HEK293 (cell line): ENCODE data around the gene NR3C1.

Experiments used
- CTCF ChIA-PET: fragments of 350-600 bp; formaldehyde crosslinking; extraction: SDS; loops from one replicate; lab custom pipeline; 2021; ENCODE audit warnings: antibody characterized with exemption; lab: Yijun Ruan, JAX
- POLR2A ChIA-PET: fragments of 300-600 bp; formaldehyde crosslinking; extraction: SDS; loops from one replicate; lab custom pipeline; 2020; ENCODE audit warnings: antibody characterized with exemption, inconsistent platforms; lab: Yijun Ruan, JAX
- H3K27ac ChIP-seq: fragments of 200-500 bp; sonication (Bioruptor generic); 2 replicates; pipeline ENCODE4 v1.5.1; 2014; ENCODE audit warnings: low read depth, low read length, control low read depth, inconsistent platforms; ENCODE audit errors: extremely low read depth
- H3K36me3 ChIP-seq, 2 experiments: fragments of 200-500 bp in 1 of 2; sonication (Bioruptor generic) in 1 of 2; 1 replicate in 1 of 2; 2 replicates in 1 of 2; pipeline ENCODE4 v1.5.1; 2014 to 2017; ENCODE audit warnings: inconsistent platforms in 2 of 2, low read length in 2 of 2; ENCODE audit not compliant: control insufficient read depth in 2 of 2, insufficient read depth in 1 of 2
- H3K4me1 ChIP-seq: fragments of 200-500 bp; sonication (Bioruptor generic); 2 replicates; pipeline ENCODE4 v1.5.1; 2014; ENCODE audit warnings: mild to moderate bottlenecking, low read length, inconsistent platforms; ENCODE audit not compliant: control insufficient read depth, insufficient read depth
- H3K4me3 ChIP-seq: 2 replicates; pipeline ENCODE4 v1.5.1; 2011; ENCODE audit warnings: low read depth, mild to moderate bottlenecking, control low read depth, low read length, moderate library complexity
- H3K9me3 ChIP-seq: fragments of 200-500 bp; sonication (Bioruptor generic); 2 replicates; pipeline ENCODE4 v1.5.1; 2014; ENCODE audit warnings: low read depth, low read length, inconsistent platforms; ENCODE audit not compliant: control insufficient read depth, insufficient read depth
- BCL6B ChIP-seq: fragments of 450-650 bp; formaldehyde crosslinking; IDR thresholded peaks from 2 replicates; pipeline ENCODE4 v1.5.1; 2017; ENCODE audit warnings: missing biosample characterization, missing genetic modification characterization
- OSR2 ChIP-seq: fragments of 450-650 bp; formaldehyde crosslinking; IDR thresholded peaks from 2 replicates; pipeline ENCODE4 v1.5.1; 2016; ENCODE audit warnings: missing biosample characterization, missing genetic modification characterization
- ZBTB26 ChIP-seq: fragments of 450-650 bp; formaldehyde crosslinking; optimal IDR thresholded peaks from 2 replicates; pipeline ENCODE3; 2016; ENCODE audit warnings: missing biosample characterization, mild to moderate bottlenecking, missing genetic modification characterization
- ZNF121 ChIP-seq: fragments of 450-650 bp; formaldehyde crosslinking; IDR thresholded peaks from 2 replicates; pipeline ENCODE4 v1.5.1; 2016; ENCODE audit warnings: missing biosample characterization, missing genetic modification characterization
- ZNF140 ChIP-seq: fragments of 450-650 bp; formaldehyde crosslinking; IDR thresholded peaks from 2 replicates; pipeline ENCODE4 v1.5.1; 2016; ENCODE audit warnings: missing biosample characterization, missing genetic modification characterization
- ZNF19 ChIP-seq: fragments of 450-650 bp; formaldehyde crosslinking; IDR thresholded peaks from 2 replicates; pipeline ENCODE4; 2016; ENCODE audit warnings: missing biosample characterization, missing genetic modification characterization, low read depth
- ZNF2 ChIP-seq: fragments of 450-650 bp; formaldehyde crosslinking; IDR thresholded peaks from 2 replicates; pipeline ENCODE4 v1.5.1; 2016; ENCODE audit warnings: missing biosample characterization, missing genetic modification characterization
- ZNF324 ChIP-seq: fragments of 450-650 bp; formaldehyde crosslinking; IDR thresholded peaks from 2 replicates; pipeline ENCODE4 v1.5.1; 2016; ENCODE audit warnings: missing biosample characterization, missing genetic modification characterization
- ZNF350 ChIP-seq: fragments of 450-650 bp; formaldehyde crosslinking; IDR thresholded peaks from 2 replicates; pipeline ENCODE4 v1.5.0; 2017; ENCODE audit warnings: missing biosample characterization, mild to moderate bottlenecking, missing genetic modification characterization
- ZNF398 ChIP-seq: fragments of 450-650 bp; formaldehyde crosslinking; IDR thresholded peaks from 2 replicates; pipeline ENCODE4 v1.5.1; 2017; ENCODE audit warnings: missing biosample characterization, missing genetic modification characterization
- ZNF449 ChIP-seq: fragments of 450-650 bp; formaldehyde crosslinking; IDR thresholded peaks from 2 replicates; pipeline ENCODE4 v1.5.1; 2017; ENCODE audit warnings: missing biosample characterization, mild to moderate bottlenecking, missing genetic modification characterization, moderate library complexity
- ZNF48 ChIP-seq: fragments of 450-650 bp; formaldehyde crosslinking; IDR thresholded peaks from 2 replicates; pipeline ENCODE4 v1.5.1; 2016; ENCODE audit warnings: missing biosample characterization, missing genetic modification characterization
- ZNF488 ChIP-seq: fragments of 450-650 bp; formaldehyde crosslinking; IDR thresholded peaks from 2 replicates; pipeline ENCODE4 v1.5.1; 2016; ENCODE audit warnings: missing biosample characterization, missing genetic modification characterization
- ZNF513 ChIP-seq: fragments of 450-650 bp; IDR thresholded peaks from 2 replicates; pipeline ENCODE4 v1.5.1; 2018; ENCODE audit warnings: missing biosample characterization, missing genetic modification characterization
- ZNF529 ChIP-seq: fragments of 450-650 bp; formaldehyde crosslinking; IDR thresholded peaks from 2 replicates; pipeline ENCODE4 v1.5.1; 2017; ENCODE audit warnings: missing genetic modification characterization, missing biosample characterization; ENCODE audit not compliant: insufficient replicate concordance
- ZNF596 ChIP-seq: fragments of 450-650 bp; IDR thresholded peaks from 2 replicates; pipeline ENCODE4 v1.5.0; 2018; ENCODE audit warnings: missing biosample characterization, mild to moderate bottlenecking, missing genetic modification characterization, moderate library complexity
- ZNF677 ChIP-seq: fragments of 450-650 bp; IDR thresholded peaks from 2 replicates; pipeline ENCODE4 v1.5.0; 2018; ENCODE audit warnings: missing biosample characterization, mild to moderate bottlenecking, missing genetic modification characterization, moderate library complexity
- ZNF776 ChIP-seq: fragments of 450-650 bp; formaldehyde crosslinking; IDR thresholded peaks from 2 replicates; pipeline ENCODE4 v1.5.0; 2017; ENCODE audit warnings: missing biosample characterization, missing genetic modification characterization, borderline replicate concordance
- ZNF792 ChIP-seq: fragments of 450-650 bp; formaldehyde crosslinking; IDR thresholded peaks from 2 replicates; pipeline ENCODE4 v1.5.1; 2016; ENCODE audit warnings: missing biosample characterization, missing genetic modification characterization
- ZNF830 ChIP-seq: fragments of 450-650 bp; IDR thresholded peaks from 2 replicates; pipeline ENCODE4 v1.5.0; 2018; ENCODE audit warnings: missing biosample characterization, missing genetic modification characterization, low read depth, mild to moderate bottlenecking, moderate library complexity
- ZSCAN4 ChIP-seq: fragments of 450-650 bp; formaldehyde crosslinking; IDR thresholded peaks from 2 replicates; pipeline ENCODE4 v1.5.1; 2017; ENCODE audit warnings: missing biosample characterization, missing genetic modification characterization

Gene NR3C1

GRCh38 chr5:143416411-143416810, 12.9 kb upstream of the NR3C1 start (continued):
- TF ChIP-seq ZNF776 (tag by site-specific recombination) (no peak), ZNF596 (tag by site-specific recombination) (no peak), ZNF398 (tag by site-specific recombination) (peak; percentile 37; the same call in 1 of the 2 replicates), ZNF529 (tag by site-specific recombination) (no peak), OSR2 (tag by site-specific recombination) (no peak), ZNF2 (tag by site-specific recombination) (no peak), ZNF830 (tag by site-specific recombination) (no peak), BCL6B (no peak), ZNF121 (tag by site-specific recombination) (no peak), ZNF513 (tag by site-specific recombination) (0 out of 2 replicates have a peak, but pooled peaks have one; percentile 44)

- no peak overlapping the region for H3K27ac ChIP-seq
- H3K9me3 ChIP-seq: no peaks in the 10 kb centered on the region
- ChIA-PET CTCF (interaction anchor here (0.5 kb wide), 1 partner anchor 199 kb away, joined by 3 read pairs; no protein-coding TSS in a partner anchor), POLR2A (no interaction called here)
- H3K4me3 ChIP-seq: no peak overlapping the region
- no peak for TF ChIP-seq ZNF449 (tag by site-specific recombination)
- no peak for TF ChIP-seq ZSCAN4 (tag by site-specific recombination)
- no peak for TF ChIP-seq ZNF48 (tag by site-specific recombination)
- no peak for TF ChIP-seq ZNF488 (tag by site-specific recombination)
- no peak for TF ChIP-seq ZNF19 (tag by site-specific recombination)
- TF ChIP-seq ZNF350 (tag by site-specific recombination): no peak
- no peak for TF ChIP-seq ZNF792 (tag by site-specific recombination)
- TF ChIP-seq ZNF140: no peak
- no peak for TF ChIP-seq ZBTB26 (tag by site-specific recombination)
- no peak for TF ChIP-seq ZNF324 (tag by site-specific recombination)
- TF ChIP-seq ZNF677: no peak
- H3K4me1 ChIP-seq: peaks cover 15% of the 10 kb centered on the region; the same call in 1 of the 2 replicates
- no peaks in the 10 kb centered on the region for H3K36me3 ChIP-seq
Observed at GRCh38 chr5:143413958-143414669, 10.6 kb upstream of the NR3C1 start.
